Raji (cell line): ENCODE measurements around the gene PPP2R5D.

Source experiments
- POLR2A ChIP-seq: IDR thresholded peaks from 2 replicates; pipeline ENCODE4 v1.6.1; 2011; ENCODE audit warnings: low read depth, low read length, control low read depth; ENCODE audit not compliant: insufficient read depth

The PPP2R5D gene

DNA sequence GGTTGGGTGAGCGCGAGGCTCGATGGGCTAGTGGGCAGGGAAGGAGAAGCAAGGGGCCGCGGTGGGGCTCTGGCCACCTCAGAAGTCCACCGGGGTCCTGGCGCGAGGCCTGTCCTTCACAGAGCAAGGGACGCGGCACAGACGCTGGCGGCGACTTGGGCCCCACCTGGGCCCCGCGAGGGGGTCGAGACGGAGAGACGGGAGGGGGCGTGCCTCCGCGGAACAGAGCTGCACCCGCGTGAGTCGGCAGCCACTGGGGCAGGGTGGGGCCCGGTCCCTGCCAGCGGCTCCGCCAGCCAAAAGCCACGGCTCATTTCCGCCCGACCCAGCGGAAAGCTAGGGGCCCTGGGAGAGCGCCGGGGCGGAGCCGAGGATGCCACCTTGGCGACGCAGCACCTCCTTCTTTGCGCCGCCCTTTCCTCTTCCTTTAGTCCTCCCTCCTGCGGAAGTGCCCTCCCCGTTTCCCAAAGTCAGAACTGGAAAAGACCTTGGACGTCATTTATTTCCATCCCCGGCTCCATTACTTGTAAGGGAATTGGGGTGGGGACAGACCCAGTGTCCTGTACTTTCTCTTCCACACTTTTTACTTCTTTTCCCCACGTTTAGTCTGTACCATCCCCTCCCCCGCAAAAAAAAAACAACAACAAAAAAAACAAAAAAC, 69.3 kb downstream of the PPP2R5D start, which contains the start of gene CUL7:
Gene CUL7 (minus strand): TSS at position 307 of the 661 bp plus-strand sequence. CDS start 1,063 bp downstream, outside the sequence.
- peak; percentile 84 for TF ChIP-seq POLR2A

DNA sequence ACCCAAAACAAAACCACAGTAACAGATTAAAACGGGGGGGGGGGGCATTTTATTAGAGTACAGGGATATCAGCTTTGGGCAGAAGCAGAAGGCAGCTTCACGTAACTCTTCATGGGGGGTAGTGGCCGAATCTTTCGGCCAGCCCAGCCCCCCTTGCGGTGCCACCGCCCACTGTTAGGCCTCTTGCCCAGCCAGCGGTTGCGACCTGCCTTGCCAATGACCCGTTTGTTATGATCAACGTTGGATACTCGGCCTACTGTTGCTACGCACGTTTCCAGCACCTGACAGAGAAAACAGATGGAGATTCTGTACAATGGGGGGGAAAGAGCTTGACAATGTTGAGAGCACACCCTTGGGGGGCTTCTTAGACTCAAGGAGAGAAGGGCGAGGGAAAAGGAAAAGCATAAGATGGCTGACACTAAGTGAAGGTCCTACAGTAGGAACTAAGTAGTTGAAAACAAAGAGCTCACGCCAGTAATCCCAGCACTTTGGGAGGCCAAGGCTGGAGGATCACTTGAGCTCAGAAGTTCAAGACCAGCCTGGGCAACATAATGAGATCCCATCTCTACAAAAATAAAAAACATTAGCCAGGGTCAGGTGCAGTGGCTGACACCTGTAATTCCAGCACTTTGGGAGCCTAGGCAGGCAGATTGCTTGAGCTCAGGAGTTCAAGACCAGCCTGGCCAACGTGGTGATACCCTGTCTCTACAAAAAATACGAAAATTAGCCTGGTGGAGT, 70.0 kb downstream of the PPP2R5D start:
- no peak for TF ChIP-seq POLR2A

GRCh38 chr6:43055966-43056365, 71.6 kb downstream of the PPP2R5D start:
- TF ChIP-seq POLR2A = no peak

GRCh38 chr6:43058531-43058930, 74.2 kb downstream of the PPP2R5D start:
- no peak for TF ChIP-seq POLR2A

GRCh38 chr6:43059168-43060033, 75.0 kb downstream of the PPP2R5D start, which contains the start of the genes KLC4 and MRPL2:
Gene KLC4, plus strand, starts transcription at chr6:43059631. Its CDS starts 1,705 bp downstream, at chr6:43061336.
Gene MRPL2, minus strand, starts transcription at chr6:43059434. Its CDS starts 53 bp downstream, at chr6:43059381.
- peak; percentile 89 for TF ChIP-seq POLR2A

DNA sequence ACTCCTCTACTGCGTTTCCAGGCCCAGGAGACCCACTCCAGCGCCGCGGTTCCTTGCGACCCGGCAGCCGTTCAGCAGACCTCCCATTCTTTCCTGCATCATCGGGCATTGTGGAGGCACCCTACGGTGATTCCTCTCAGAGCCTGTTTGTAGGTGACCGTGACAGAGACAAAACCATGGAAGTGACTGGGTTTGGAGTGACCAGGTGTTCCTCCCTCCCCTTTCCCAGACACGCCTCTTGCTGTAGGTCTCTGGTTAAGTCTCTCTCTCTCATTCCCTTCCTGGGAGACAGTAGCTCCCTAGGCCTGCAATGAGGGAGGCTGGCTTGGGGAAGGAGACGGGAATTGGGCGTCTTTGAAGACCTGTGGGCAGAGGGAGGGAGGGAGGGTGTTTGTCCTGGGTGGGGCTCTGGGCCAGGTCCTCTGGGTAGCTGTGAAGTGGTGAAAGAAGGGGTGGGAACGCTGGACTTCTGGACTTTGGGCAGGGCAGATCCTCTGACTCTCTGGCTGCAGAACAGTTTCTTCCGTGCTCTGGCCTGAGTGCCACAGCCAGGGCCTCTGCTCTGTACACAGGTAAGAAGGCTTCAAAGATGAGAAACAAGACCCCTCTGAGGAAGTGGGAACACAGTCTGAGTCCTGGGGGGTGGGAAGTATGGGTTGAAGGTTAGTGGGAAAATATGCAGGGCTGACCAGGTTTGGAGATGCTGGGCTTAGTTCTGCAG, 75.8 kb downstream of the PPP2R5D start:
- TF ChIP-seq POLR2A = no peak

GRCh38 chr6:43060755-43061633, 76.6 kb downstream of the PPP2R5D start:
- no peak for TF ChIP-seq POLR2A

DNA sequence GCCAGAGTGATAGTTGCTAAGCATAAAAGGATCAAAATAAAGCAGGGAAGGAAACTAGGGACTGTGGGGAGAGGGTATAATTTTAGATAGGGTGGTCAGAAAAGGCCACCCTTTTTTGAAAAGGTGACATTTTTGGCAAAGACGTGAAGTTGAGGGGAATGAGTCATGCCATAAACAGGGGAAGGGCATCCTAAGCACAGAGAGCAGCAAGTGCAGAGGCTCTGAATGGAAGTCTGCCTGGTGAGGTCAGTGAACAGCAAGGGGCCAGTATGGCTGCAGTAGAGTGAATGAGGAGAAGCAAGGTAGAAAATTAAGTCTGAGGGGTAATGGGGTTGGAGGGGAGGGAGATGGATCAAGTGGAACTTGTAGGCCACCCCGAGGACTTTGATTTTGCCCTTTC, 77.5 kb downstream of the PPP2R5D start:
- TF ChIP-seq POLR2A = no peak
